Prostate gland (tissue), 2 donors: ENCODE measurements around the gene EEFSEC. TPM values are rescaled to one million over a fixed set of nuclear protein-coding genes. Genes with fewer than 3 reads are reported as not detected.

Source experiments
- DNase-seq: peaks from one replicate; pipeline ENCODE4 v3.0.0-alpha.2; 2019; ENCODE audit warnings: low spot score
- H3K27ac ChIP-seq, 2 donors: fragments of 200-600 bp; sonication (generic); 2 replicates each; pipeline ENCODE4 v1.5.1; 2017 to 2019
- H3K27me3 ChIP-seq: fragments of 200-600 bp; sonication (generic); replicated peaks from 2 replicates; pipeline ENCODE4 v1.5.1; 2019; ENCODE audit not compliant: insufficient read depth
- H3K36me3 ChIP-seq, 2 donors: fragments of 200-600 bp; sonication (generic); 1 replicate in 1 of 2; 2 replicates in 1 of 2; pipeline versions ENCODE4 v1.5.1 to v1.8.1; 2017 to 2019
- H3K4me1 ChIP-seq: fragments of 200-600 bp; sonication (generic); replicated peaks from 2 replicates; pipeline ENCODE4 v1.5.1; 2019
- H3K4me3 ChIP-seq, 2 donors: fragments of 200-600 bp; sonication (generic); 2 replicates each; pipeline ENCODE4 v1.5.1; 2017 to 2019
- H3K9me3 ChIP-seq: fragments of 200-600 bp; sonication (generic); 2 replicates; pipeline ENCODE4 v1.5.1; 2017
- POLR2A ChIP-seq: fragments of 450-650 bp; IDR thresholded peaks from one replicate; pipeline ENCODE4 v1.6.1; 2016; ENCODE audit warnings: antibody characterized with exemption, mild to moderate bottlenecking
- POLR2AphosphoS5 ChIP-seq: sonication (generic); formaldehyde crosslinking; IDR thresholded peaks from one replicate; pipeline ENCODE4 v1.6.1; 2017; ENCODE audit warnings: antibody characterized with exemption
- WGBS: methylation state at CpG from one replicate; pipeline ENCODE4 v1.1.5; 2018; 5-methylcytosine and 5-hydroxymethylcytosine counted together
- intact Hi-C: fragments of 100-400 bp; cut with DNase I; formaldehyde crosslinking; loops from one replicate; pipeline ENCODE4 v1.14.2; 2022
- small RNA-seq, 2 donors: library from RNA; depleted of rRNA; stranded (forward); fragments of <200 nt; gene quantifications; one replicate each; pipeline ENCODE3, GENCODE V24; 2016
- total RNA-seq, 2 donors: library from RNA; depleted of rRNA; stranded (reverse); fragments of >200 nt; gene quantifications; one replicate each; pipeline ENCODE4 v1.1.0, GENCODE V29; 2016
- TF ChIP-seq, protein P1 (sequence below), 4 experiments: fragments of 200-600 bp in 2 of 4; fragments of 450-650 bp in 2 of 4; sonication (generic) in 2 of 4; IDR thresholded peaks; 1 replicate in 3 of 4; 2 replicates in 1 of 4; pipeline ENCODE4 v1.5.1; 2016 to 2019; ENCODE audit warnings: antibody characterized with exemption in 4 of 4, mild to moderate bottlenecking in 2 of 4, moderate library complexity in 2 of 4

Gene EEFSEC
- total RNA-seq, 2 donors from 2014 or later, result 24.7 to 26.1 TPM

DNA sequence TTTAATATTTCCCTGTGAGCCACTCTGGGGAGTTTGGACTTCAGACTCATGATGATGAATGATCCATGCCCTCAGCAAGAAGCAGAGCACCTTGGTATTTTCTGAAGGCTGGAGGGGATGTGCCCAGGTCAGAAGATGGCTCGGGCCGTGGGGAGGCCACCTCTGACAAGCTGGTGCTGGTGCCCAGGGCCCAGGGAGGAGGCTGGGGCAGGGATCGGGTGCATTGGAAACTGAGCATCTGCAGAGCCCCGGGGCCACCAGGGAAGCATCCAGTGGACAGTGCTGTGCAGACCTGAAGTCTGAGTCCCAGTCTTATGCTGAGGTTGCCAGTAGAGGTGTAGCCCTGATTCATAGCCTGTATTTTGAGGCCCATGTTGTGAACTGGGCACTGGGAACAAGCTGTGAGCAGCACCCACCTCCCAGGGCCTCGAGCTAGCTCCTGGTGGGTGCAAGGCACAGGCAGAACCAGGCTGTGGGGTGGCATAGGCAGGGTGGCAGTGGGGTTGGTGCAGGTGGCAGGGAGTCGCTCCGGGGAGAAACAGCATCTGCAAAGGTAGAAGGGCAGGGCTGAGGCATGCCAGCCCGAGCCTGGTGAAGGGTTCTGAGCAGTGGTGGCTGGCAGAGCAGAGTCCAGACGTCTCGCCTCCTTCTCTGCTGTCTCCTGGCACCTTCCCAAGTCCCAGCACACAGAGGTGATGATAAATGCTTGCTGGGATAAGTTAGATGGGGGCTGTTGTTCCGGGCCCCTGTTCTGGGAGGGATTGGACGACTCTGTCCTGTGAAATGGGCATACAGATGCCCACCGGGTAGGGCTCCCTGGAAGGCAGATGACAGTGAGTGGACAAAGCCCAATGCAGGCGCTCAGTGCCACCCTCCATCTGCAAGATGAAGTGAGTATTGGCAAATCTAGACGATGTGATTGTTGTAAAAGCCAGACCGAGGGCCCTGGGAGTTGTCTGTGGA, 302.8 kb downstream of the EEFSEC start:
- no peak for DNase-seq
- H3K4me1 ChIP-seq, result no peaks in the 10 kb centered on the region
- no peak for TF ChIP-seq POLR2AphosphoS5
- H3K27me3 ChIP-seq, result no peaks in the 10 kb centered on the region
- intact Hi-C loops, result no loop called here
- no peak overlapping the region for H3K27ac ChIP-seq
- WGBS, result 72% methylated on average over 16 of the region's 16 CpGs
- no peak overlapping the region for H3K4me3 ChIP-seq
- H3K36me3 ChIP-seq, result no peaks in the 10 kb centered on the region
- no peaks in the 10 kb centered on the region for H3K9me3 ChIP-seq

DNA sequence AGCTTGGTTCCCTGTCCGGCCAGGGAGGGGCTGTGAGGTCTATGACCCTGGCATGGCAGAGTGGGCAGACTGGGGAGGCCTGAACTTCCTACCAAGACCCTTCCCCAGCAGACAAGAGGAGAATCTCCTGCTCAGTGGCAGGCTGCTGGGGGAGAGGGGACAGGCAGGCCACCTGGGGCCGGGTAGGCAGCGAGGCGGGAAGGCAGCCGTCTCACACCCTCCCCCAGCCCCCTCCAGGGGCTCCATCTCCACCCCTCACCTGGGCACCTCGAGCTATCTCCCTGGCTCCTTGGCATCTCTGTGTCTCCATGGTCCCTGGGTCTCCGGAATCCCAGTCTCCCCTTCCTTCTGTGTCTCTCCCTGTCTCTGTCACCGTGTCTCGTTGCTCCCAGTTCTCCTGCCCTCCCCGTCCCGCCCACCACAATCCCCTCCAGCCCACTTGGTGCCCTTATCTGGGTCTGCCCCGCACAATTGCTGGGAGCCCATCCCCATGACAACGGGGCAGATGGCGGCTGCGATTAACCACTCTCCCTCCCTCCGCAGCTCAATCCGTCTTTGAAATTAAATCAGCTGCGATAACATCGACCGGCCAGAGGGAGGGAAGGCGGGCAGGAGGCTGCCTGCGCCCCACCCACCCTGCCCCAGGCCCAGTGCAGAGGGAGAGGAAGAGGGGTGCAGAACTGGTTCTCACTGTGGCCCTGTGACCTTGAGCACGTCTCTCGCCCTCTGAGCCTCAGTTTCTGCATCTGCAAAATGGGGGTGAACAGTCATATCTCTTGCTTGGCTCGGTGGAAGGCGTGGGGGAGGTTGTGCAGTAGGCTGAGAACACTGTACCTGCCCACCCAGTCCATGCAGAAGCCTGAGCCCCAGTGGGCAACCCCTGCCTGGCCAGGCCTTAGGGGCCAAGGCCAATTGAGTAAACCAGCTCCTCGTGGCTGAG, 303.8 kb downstream of the EEFSEC start:
- H3K9me3 ChIP-seq, result no peaks in the 10 kb centered on the region
- TF ChIP-seq POLR2A (no peak), POLR2AphosphoS5 (no peak)
- TF ChIP-seq, protein P1, sequence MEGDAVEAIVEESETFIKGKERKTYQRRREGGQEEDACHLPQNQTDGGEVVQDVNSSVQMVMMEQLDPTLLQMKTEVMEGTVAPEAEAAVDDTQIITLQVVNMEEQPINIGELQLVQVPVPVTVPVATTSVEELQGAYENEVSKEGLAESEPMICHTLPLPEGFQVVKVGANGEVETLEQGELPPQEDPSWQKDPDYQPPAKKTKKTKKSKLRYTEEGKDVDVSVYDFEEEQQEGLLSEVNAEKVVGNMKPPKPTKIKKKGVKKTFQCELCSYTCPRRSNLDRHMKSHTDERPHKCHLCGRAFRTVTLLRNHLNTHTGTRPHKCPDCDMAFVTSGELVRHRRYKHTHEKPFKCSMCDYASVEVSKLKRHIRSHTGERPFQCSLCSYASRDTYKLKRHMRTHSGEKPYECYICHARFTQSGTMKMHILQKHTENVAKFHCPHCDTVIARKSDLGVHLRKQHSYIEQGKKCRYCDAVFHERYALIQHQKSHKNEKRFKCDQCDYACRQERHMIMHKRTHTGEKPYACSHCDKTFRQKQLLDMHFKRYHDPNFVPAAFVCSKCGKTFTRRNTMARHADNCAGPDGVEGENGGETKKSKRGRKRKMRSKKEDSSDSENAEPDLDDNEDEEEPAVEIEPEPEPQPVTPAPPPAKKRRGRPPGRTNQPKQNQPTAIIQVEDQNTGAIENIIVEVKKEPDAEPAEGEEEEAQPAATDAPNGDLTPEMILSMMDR (IDR thresholded peaks at IDR 0.05), result no peak
- no peaks in the 10 kb centered on the region for H3K4me1 ChIP-seq
- DNase-seq, result no peak
- intact Hi-C loops, result no loop called here
- H3K27me3 ChIP-seq, result no peaks in the 10 kb centered on the region
- H3K4me3 ChIP-seq, result no peak overlapping the region
- H3K36me3 ChIP-seq, result no peaks in the 10 kb centered on the region
- H3K27ac ChIP-seq, result no peak overlapping the region
- whole genome bisulfite sequencing, result 61% methylated on average over 27 of the region's 27 CpGs

DNA sequence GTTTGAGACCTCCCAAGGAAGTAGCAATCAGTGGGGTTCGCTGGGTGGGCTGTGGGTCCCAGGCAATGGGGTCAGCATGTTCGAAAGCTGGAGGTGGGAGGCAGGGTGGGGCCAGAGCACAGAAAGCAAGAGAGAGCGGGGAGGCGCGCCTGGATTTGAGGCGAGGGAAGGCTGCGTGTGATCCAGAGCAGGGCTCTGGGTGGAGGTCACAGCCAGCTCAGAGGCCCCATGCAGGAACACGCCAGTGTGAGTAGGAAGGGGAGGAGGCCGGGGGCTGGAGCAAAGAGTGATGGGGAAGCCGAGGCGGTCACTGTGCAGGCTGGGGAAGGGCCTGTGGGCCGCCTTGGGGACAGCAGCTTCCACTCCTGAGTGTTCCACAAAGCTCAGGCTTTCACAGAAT, 304.7 kb downstream of the EEFSEC start:
- TF ChIP-seq POLR2AphosphoS5 (no peak), POLR2A (no peak)
- TF ChIP-seq, protein P1 (IDR thresholded peaks at IDR 0.05), result no peak
- no peaks in the 10 kb centered on the region for H3K4me1 ChIP-seq
- no peaks in the 10 kb centered on the region for H3K9me3 ChIP-seq
- no peak for DNase-seq
- no peaks in the 10 kb centered on the region for H3K36me3 ChIP-seq
- intact Hi-C loops, result no loop called here
- H3K27me3 ChIP-seq, result no peaks in the 10 kb centered on the region
- 81% methylated on average over 12 of the region's 12 CpGs for WGBS
- no peak overlapping the region for H3K4me3 ChIP-seq
- H3K27ac ChIP-seq, result no peak overlapping the region

Small RNA genes within 50 kb of the gene (small RNA-seq; reads per million reads assigned to genes)
- 0 reads per million in 2 donors for gene RNU6-823P

Other genes starting within 250 kb of the EEFSEC start
- gene KBTBD12, start 238.2 kb upstream of the EEFSEC start, total RNA-seq, result 1 to 10 TPM in 1 of 2 donors, not detected in 1; 1.2 TPM
- gene SEC61A1, start 101.0 kb upstream of the EEFSEC start, total RNA-seq, result 100 to 1,000 TPM; 166 to 195 TPM
- 10 to 100 TPM; 24.0 to 28.1 TPM for gene RUVBL1, start 29.7 kb upstream of the EEFSEC start, total RNA-seq